Esophagus muscularis mucosa (tissue), 4 donors: Measurements from ENCODE around the gene CDKN3. TPM values are rescaled to one million over a fixed set of nuclear protein-coding genes. Genes with fewer than 3 reads are reported as not detected.
A peak's percentile ranks its signal among the peaks of the same experiment; 100 is the strongest.
"Not testable (repeated sequence)": the region's sequence is repeated elsewhere in the genome, so short reads cannot be mapped to it uniquely, and the experiment has no call there.

Experiments
- DNase-seq: peaks from one replicate; pipeline ENCODE4 v3.0.0-alpha.2; 2017; ENCODE audit errors: extremely low spot score
- H3K27ac ChIP-seq, 4 donors: fragments of 200-600 bp; sonication (generic); replicated peaks in 1 of 4; 1 replicate in 3 of 4; 2 replicates in 1 of 4; pipeline ENCODE4 v1.5.1; 2016 to 2019; ENCODE audit warnings: mild to moderate bottlenecking in 1 of 4
- H3K27me3 ChIP-seq, 4 donors: fragments of 200-600 bp; sonication (generic); one replicate each; pipeline versions ENCODE4 v1.5.1 to v1.6.0; 2016 to 2019
- H3K36me3 ChIP-seq, 4 donors: fragments of 200-600 bp; sonication (generic); one replicate each; pipeline ENCODE4 v1.5.1; 2016 to 2019
- H3K4me1 ChIP-seq, 4 donors: fragments of 200-600 bp; sonication (generic); one replicate each; pipeline ENCODE4 v1.5.1; 2016 to 2019
- H3K4me3 ChIP-seq, 4 donors: fragments of 200-600 bp; sonication (generic); 1 replicate in 2 of 4; 2 replicates in 2 of 4; pipeline ENCODE4 v1.5.1; 2016 to 2019; ENCODE audit warnings: mild to moderate bottlenecking in 4 of 4, moderate library complexity in 1 of 4
- H3K9me3 ChIP-seq, 4 donors: fragments of 200-600 bp; sonication (generic); 1 replicate in 3 of 4; 2 replicates in 1 of 4; pipeline ENCODE4 v1.5.1; 2016 to 2019
- EP300 ChIP-seq: sonication (generic); formaldehyde crosslinking; IDR thresholded peaks from one replicate; pipeline ENCODE4 v1.6.1; 2017; ENCODE audit warnings: antibody characterized with exemption
- POLR2A ChIP-seq: fragments of 450-650 bp; IDR thresholded peaks from one replicate; pipeline ENCODE4 v1.6.1; 2017; ENCODE audit warnings: antibody characterized with exemption, moderate library complexity, mild to moderate bottlenecking, low read depth
- POLR2AphosphoS5 ChIP-seq, 2 donors: sonication (generic); formaldehyde crosslinking; IDR thresholded peaks; one replicate each; pipeline ENCODE4 v1.6.1; 2017; ENCODE audit warnings: antibody characterized with exemption in 2 of 2
- WGBS: methylation state at CpG from one replicate; pipeline ENCODE4 v1.1.5; 2018; 5-methylcytosine and 5-hydroxymethylcytosine counted together
- intact Hi-C: fragments of 100-400 bp; cut with DNase I; formaldehyde crosslinking; loops from one replicate; pipeline ENCODE4 v1.15.1; 2023
- total RNA-seq, 4 donors: library from RNA; depleted of rRNA; stranded (reverse); fragments of >200 nt; gene quantifications; one replicate each; pipeline versions ENCODE4 v1.1.0 to v1.2.1, GENCODE V29; 2016
- TF ChIP-seq, protein P1 (sequence below), 3 experiments: fragments of 200-600 bp in 2 of 3; fragments of 450-650 bp in 1 of 3; sonication (generic) in 2 of 3; IDR thresholded peaks; one replicate each; pipeline ENCODE4 v1.5.1; 2017 to 2019; ENCODE audit warnings: antibody characterized with exemption in 3 of 3, mild to moderate bottlenecking in 2 of 3, moderate library complexity in 1 of 3

CDKN3 gene
- total RNA-seq, 4 donors from 2014 or later, result 0.65 to 4.8 (median 1.0) TPM

DNA sequence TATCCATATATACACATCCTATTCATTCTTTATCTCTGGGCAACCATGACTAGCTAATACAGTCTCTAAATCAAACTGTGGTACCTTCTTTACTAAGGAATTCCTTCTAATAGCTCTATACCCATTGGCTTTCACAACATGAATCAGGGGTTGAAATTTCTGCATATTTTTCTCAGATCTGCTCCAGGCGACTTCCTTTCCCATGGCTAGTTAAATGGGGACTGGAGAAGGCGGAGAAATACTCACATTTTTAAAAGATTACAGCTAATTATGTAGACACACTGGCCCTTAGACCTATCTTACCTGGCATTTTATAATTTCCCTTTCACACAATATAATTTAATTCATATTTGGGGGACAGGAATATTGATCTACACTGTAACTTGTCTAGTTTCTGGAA is 1.1 kb upstream of the CDKN3 start:
- DNase-seq, result no peak
- Histone ChIP-seq H3K36me3 (no peaks in the 10 kb centered on the region), H3K4me1 (peaks cover 8 to 15% (median 9%) of the 10 kb centered on the region in 4 donors), H3K27ac (no peak overlapping the region), H3K9me3 (no peaks in the 10 kb centered on the region), H3K4me3 (no peak overlapping the region), H3K27me3 (peaks cover 0 to 4% (median 0%) of the 10 kb centered on the region in 4 donors)
- intact Hi-C loops, result loop anchor here (5.0 kb wide), 1 partner anchor 47 kb away; the partner anchor contains the start of gene CNIH1
- WGBS, result 98% methylated on average over 2 of the region's 2 CpGs
- no peak for TF ChIP-seq POLR2A
- no peak for TF ChIP-seq POLR2AphosphoS5 (IDR thresholded peaks at IDR 0.05)
- no peak for TF ChIP-seq EP300

DNA sequence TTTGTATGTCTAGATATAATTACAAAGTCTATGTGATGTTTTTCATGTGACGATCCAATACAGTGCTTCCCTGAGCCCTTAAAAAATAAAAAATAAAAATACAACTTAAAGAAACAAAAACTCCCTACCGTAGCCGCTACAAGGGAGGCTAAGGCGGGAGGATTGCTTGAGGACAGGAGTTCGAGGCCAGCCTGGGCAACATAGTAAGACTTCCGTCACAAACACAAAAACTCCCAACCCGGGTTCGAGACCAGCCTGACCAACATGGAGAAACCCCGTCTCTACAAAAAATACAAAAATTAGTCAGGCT is 669 bp upstream of the CDKN3 start:
- intact Hi-C loops, result loop anchor here (5.0 kb wide), 1 partner anchor 46 kb away; the partner anchor contains the start of gene CNIH1
- H3K27ac ChIP-seq, result peak overlapping the region in 3 of 4 donors; percentile 39 to 46 (median 43)
- H3K27me3 ChIP-seq, result peaks cover 0 to 1% (median 0%) of the 10 kb centered on the region in 4 donors
- H3K4me3 ChIP-seq, result peak overlapping the region; percentile 59 to 90 (median 68)
- 67% methylated on average over 9 of the region's 9 CpGs for WGBS
- DNase-seq, result no peak
- no peaks in the 10 kb centered on the region for H3K9me3 ChIP-seq
- H3K36me3 ChIP-seq, result no peaks in the 10 kb centered on the region
- H3K4me1 ChIP-seq, result peaks cover 8 to 15% (median 9%) of the 10 kb centered on the region in 4 donors
- TF ChIP-seq POLR2AphosphoS5 (IDR thresholded peaks at IDR 0.05) (no peak), EP300 (no peak), POLR2A (no peak)
- TF ChIP-seq, protein P1, sequence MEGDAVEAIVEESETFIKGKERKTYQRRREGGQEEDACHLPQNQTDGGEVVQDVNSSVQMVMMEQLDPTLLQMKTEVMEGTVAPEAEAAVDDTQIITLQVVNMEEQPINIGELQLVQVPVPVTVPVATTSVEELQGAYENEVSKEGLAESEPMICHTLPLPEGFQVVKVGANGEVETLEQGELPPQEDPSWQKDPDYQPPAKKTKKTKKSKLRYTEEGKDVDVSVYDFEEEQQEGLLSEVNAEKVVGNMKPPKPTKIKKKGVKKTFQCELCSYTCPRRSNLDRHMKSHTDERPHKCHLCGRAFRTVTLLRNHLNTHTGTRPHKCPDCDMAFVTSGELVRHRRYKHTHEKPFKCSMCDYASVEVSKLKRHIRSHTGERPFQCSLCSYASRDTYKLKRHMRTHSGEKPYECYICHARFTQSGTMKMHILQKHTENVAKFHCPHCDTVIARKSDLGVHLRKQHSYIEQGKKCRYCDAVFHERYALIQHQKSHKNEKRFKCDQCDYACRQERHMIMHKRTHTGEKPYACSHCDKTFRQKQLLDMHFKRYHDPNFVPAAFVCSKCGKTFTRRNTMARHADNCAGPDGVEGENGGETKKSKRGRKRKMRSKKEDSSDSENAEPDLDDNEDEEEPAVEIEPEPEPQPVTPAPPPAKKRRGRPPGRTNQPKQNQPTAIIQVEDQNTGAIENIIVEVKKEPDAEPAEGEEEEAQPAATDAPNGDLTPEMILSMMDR (IDR thresholded peaks at IDR 0.05), result no peak

DNA sequence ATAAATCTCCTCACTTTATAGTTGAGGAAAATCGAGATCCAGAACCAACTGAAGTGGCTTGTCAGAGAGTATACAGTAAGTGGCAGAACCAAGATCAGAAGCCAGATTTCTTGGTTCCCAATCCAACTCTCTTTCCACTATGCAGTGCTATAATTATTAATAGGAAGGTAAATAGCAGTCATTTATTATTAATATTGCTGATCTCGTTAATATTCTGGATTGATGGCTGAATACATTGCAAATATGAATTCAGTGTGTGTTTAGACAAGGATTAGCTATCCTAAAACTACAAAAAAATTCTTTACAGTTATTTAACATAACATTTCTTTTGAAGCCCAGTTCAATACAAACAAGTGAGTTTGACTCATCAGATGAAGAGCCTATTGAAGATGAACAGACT is 2.8 kb downstream of the CDKN3 start:
- no peaks in the 10 kb centered on the region for H3K9me3 ChIP-seq
- no peak overlapping the region for H3K4me3 ChIP-seq
- WGBS, result 89% methylated on average over 2 of the region's 2 CpGs
- H3K27ac ChIP-seq, result no peak overlapping the region
- intact Hi-C loops, result loop anchor here (5.0 kb wide), 1 partner anchor 43 kb away; the partner anchor contains the start of gene CNIH1
- H3K4me1 ChIP-seq, result peaks cover 8 to 15% (median 9%) of the 10 kb centered on the region in 4 donors
- no peak for DNase-seq
- H3K27me3 ChIP-seq, result no peaks in the 10 kb centered on the region
- no peaks in the 10 kb centered on the region for H3K36me3 ChIP-seq
- TF ChIP-seq EP300 (no peak), POLR2A (no peak), POLR2AphosphoS5 (IDR thresholded peaks at IDR 0.05) (no peak)
- TF ChIP-seq, protein P1 (IDR thresholded peaks at IDR 0.05), result no peak

DNA sequence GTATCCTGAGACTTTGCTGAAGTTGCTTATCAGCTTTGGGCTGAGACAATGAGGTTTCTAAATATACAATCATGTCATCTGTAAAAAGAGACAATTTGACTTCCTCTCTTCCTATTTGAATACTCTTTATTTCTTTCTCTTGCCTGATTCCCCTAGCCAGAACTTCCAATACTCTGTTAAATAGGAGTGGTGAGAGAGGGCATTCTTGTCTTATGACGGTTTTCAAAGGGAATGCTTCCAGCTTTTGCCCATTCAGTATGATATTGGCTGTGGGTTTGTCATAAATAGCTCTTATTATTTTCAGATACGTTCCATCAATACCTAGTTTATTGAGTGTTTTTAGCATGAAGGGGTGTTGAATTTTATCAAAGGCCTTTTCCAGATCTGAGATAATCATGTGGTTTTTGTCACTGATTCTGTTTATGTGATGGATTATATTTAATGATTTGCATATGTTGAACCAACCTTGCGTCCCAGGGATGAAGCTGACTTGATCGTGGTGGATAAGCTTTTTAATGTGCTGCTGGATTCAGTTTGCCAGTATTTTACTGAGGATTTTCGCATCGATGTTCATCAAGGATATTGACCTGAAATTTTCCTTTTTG is 6.7 kb downstream of the CDKN3 start:
- not testable (repeated sequence) for H3K27ac ChIP-seq

DNA sequence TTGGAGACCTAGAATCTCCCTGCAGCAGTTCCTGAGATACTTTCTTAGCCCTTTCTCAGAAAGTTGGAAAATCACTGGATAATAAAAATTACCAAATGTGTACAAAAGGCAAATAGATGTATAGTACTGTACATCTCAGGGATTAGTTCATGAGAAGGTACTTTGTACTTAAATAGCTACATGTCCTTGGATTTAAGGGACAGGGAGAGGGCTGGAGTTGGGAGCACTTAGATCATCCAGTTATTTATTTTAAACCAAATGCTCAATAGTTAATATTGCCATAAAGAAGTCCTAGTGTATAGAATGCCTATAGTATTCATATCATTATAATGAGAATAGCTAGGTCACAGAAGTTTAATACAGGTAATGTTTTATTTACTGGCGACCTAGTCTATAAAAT is 13.4 kb downstream of the CDKN3 start:
- intact Hi-C loops, result no loop called here
- H3K36me3 ChIP-seq, result no peaks in the 10 kb centered on the region
- no peak overlapping the region for H3K4me3 ChIP-seq
- 100% methylated on average over 1 of the region's 1 CpG for WGBS
- no peaks in the 10 kb centered on the region for H3K4me1 ChIP-seq
- H3K27ac ChIP-seq, result no peak overlapping the region
- H3K27me3 ChIP-seq, result no peaks in the 10 kb centered on the region
- H3K9me3 ChIP-seq, result no peaks in the 10 kb centered on the region
- DNase-seq, result no peak
- TF ChIP-seq POLR2A (no peak), POLR2AphosphoS5 (IDR thresholded peaks at IDR 0.05) (no peak), EP300 (no peak)
- TF ChIP-seq, protein P1 (IDR thresholded peaks at IDR 0.05), result no peak

More for the DNA sequence above, 6.7 kb downstream of the CDKN3 start:
- H3K36me3 ChIP-seq, DNase-seq, H3K27me3 ChIP-seq, intact Hi-C loops, H3K4me1 ChIP-seq, H3K9me3 ChIP-seq, H3K4me3 ChIP-seq: not testable (repeated sequence)
- WGBS, result 94% methylated on average over 6 of the region's 6 CpGs

DNA sequence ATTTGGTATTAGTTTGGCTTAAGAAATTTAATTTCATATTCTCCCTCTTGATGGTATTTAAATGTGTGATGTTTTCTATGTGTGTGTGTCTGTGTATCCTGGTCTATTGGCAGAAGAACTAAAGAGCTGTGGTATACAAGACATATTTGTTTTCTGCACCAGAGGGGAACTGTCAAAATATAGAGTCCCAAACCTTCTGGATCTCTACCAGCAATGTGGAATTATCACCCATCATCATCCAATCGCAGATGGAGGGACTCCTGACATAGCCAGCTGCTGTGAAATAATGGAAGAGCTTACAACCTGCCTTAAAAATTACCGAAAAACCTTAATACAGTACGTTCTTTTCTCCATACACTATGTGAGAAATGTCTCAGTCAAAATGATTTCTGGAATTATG is 14.6 kb downstream of the CDKN3 start:
- H3K27ac ChIP-seq, result no peak overlapping the region
- intact Hi-C loops, result no loop called here
- TF ChIP-seq POLR2AphosphoS5 (IDR thresholded peaks at IDR 0.05) (no peak), EP300 (no peak), POLR2A (no peak)
- TF ChIP-seq, protein P1 (IDR thresholded peaks at IDR 0.05), result no peak
- H3K4me3 ChIP-seq, result no peak overlapping the region
- no peaks in the 10 kb centered on the region for H3K4me1 ChIP-seq
- no peaks in the 10 kb centered on the region for H3K9me3 ChIP-seq
- H3K36me3 ChIP-seq, result no peaks in the 10 kb centered on the region
- WGBS, result 98% methylated on average over 3 of the region's 3 CpGs
- no peaks in the 10 kb centered on the region for H3K27me3 ChIP-seq
- DNase-seq, result no peak
